NCI-H2107 (cell line): ENCODE measurements around the gene PRDX2.
A peak's percentile ranks its signal among the peaks of the same experiment; 100 is the strongest.
"Not testable (repeated sequence)": the region's sequence is repeated elsewhere in the genome, so short reads cannot be mapped to it uniquely, and the experiment has no call there.

ENCODE experiments used
- DNase-seq: peaks from one replicate; lab custom pipeline; 2025; lab: John Stamatoyannopoulos, UW

PRDX2 gene

DNA sequence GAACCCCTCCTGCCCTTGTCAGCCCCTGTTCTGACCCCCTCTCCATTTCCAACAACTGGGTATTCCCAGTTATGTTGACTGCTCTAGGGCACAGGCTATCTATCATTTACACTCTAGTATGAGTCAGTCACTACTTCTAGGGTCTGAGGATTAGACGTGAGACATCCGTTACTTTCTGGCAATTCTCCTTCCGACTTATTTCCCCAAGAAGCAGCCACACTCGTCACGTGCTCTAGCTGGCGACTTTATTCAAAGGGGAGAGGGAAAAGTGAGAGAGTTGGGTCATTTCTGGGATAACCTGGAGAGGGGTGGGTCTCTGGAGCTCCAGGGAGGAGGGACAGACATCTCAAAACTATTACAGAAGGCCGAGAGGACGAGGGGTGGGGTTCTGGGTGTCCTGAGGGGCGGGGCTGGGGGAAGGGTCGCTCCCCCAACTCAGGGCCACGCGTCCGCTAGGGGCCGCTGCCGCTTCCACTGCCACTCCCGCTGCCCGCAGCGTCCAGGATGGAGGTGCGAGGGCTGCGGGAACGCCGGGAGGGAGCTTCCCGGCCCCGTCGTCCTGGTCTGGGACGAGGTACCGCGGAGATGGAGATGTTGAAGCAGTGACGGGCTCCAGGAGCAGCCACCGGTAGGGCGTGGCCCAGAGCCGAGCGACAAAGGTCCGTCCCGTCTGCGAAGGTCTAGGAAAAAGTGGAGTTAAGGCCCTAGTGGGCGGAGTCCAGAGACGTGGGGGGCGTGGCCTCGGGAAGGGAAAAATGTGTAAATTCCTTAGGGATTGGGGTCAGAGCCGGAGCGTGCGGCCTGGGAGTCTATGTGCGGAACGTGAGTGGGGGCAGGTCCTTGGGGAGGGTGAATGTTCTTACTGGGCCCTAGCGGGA lies 23.9 kb upstream of the PRDX2 start:
- DNase-seq, result no peak

DNA sequence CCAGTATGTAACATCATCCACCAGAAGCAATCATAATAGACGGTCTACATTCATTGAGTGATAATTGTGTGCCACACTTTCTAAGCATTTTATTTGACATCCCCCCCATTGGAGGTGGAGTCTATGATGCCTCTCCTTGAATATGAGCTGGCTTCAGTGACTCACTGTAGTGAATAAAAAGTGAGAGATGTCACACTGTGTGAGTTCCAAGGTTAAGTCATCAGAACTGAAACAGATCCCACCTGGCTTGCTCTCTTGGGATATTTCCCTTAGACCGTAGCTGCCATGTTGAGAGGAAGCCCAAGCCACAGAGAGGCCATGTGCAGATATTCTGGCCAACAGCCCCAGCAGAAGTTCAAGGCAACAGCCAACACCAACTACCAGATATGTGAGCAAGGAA lies 20.2 kb upstream of the PRDX2 start:
- no peak for DNase-seq

DNA sequence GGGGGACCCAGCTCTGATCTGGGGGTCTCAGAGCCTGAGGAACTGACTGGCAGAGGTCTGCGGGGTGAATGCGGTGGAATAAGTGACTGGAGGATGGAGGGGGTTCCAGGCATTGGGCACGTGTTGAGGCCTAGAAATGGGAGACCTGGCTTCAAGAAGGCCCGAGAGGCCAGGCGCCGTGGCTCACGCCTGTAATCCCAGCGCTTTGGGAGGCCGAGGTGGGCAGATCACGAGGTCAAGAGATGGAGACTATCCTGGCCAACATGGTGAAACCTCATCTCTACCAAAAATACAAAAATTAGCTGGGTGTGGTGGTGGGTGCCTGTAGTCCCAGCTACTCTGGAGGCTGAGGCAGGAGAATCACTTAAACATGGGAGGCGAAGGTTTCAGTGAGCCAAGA lies 16.2 kb upstream of the PRDX2 start:
- DNase-seq, result not testable (repeated sequence)

DNA sequence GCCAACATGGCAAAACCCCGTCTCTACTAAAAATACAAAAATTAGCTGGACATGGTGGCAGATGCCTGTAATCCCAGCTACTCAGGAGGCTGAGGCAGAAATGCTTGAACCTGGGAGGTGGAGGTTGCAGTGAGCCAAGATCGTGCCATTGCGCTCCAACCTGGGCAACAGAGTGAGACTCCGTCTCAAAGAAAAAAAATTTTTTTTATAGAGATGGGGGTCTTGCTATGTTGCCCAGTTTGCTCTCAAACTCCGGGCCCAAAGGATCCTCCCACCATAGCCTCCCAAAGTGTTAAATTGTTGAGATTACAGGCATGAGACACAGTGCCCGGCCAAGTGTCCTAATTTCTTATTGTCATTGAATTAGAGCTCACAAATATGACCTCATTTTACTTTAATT lies 15.6 kb upstream of the PRDX2 start:
- not testable (repeated sequence) for DNase-seq

DNA sequence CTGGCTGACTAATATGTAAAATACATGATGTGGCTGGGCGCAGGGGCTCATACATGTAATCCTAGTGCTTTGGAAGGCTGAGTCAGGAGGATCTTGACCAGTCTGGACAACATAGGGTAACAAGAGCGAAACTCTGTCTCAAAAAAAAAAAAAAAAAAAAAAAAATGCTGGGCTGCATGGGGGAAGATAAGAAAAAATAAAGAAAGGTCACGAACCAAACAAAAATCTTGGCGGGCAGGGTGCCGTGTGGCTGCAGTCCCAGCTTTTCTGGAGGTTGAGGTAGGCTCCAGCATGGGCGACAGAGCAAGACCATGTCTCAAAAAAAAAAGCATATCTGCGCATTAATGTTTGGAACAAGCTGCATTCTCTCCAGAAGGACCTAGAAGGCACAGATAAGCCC lies 13.5 kb upstream of the PRDX2 start:
- no peak for DNase-seq

DNA sequence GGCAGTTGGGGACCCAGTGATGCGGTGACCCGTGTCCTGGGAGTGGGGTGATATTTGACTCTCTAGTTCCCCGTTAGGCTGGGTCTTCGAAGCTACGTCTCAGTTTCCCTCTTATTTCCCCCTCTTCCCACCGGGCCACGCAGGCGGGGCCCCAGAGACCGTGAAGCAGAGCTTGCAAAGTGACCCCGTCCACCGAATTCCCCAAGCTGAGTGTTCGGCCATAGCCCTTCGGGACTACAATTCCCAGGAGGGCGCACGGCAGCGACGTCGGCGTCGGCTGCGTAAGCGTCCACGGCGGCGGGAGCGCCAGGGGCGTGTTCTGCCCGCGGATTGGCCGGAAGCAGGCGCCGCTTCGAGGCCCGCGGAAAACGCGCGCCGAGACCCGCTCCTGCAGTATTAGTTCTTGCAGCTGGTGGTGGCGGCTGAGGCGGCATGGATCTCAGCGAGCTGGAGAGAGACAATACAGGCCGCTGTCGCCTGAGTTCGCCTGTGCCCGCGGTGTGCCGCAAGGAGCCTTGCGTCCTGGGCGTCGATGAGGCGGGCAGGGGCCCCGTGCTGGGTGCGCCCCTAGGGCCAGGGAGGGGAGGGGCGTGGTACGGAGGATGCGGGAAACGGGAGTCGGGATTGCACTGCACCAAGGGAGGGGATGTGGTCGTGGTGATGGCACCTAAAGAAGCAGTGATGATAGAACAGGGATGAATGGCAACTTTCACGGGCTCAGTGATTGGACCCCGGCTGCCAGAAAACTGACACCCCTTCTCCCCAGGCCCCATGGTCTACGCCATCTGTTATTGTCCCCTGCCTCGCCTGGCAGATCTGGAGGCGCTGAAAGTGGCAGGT lies 4.9 kb upstream of the PRDX2 start, which contains the start of gene RNASEH2A:
Gene RNASEH2A (plus strand): TSS at position 343 of the 840 bp plus-strand sequence. CDS start 90 bp downstream, at position 433.
- peak; percentile 84 for DNase-seq

DNA sequence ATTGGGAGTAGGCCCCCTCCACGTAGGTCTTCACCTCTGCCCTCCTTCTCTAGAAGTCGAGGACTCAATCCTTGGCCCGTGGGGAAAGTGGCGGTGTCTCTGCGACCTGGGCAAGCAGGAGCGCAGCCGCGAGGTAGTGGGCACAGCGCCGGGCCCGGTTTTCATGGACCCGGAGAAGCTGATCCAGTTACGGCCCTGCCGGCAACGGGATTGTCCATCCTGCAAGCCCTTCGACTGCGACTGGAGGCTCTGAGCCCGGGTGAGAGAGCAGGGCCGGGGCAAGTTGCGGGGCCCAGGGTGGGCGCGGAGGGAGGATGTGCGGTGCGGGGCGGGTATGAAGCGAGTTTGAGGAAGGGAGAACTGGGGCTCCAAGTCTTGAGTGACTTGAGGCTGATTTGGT lies 2.5 kb upstream of the PRDX2 start:
- DNase-seq, result no peak

DNA sequence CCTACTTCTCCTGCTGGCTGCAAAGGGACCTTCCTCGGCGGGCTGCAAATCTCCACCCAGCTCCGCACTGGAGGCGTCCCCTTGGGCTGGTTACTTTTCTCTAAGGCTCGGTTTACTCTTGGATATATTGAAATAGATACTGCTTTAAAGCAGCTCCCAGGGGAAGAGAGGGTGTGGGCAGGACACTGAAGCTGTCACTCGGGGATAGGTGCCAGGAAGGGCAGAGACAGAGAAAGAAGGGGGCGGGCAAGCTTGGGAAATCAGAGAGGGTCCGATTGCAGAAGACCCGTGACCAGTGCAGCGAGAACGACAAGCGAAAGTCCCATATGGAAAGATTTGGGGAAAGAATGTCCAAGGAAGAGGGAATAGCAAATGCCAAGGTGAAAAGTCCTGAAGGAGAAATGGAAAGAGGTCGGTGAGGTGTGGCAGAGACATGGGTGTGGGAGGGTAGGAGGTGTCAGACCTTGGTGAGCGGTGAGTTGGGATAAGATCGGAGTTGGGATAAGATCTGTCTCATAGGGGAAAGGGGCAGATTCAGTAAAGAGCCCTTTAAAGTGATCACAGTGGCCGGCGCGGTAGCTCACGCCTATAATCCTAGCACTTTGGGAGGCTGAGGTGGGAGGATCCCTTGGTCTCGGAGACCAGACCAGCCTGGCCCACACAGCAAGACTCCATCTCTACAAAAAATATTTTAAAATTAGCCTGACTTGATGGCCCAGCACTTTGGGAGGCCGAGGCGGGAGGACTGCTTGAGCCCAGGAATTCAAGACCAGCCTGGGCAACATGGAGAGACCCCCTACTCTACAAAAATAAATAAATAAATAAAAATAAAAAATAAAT lies 887 bp upstream of the PRDX2 start:
- DNase-seq, result no peak

DNA sequence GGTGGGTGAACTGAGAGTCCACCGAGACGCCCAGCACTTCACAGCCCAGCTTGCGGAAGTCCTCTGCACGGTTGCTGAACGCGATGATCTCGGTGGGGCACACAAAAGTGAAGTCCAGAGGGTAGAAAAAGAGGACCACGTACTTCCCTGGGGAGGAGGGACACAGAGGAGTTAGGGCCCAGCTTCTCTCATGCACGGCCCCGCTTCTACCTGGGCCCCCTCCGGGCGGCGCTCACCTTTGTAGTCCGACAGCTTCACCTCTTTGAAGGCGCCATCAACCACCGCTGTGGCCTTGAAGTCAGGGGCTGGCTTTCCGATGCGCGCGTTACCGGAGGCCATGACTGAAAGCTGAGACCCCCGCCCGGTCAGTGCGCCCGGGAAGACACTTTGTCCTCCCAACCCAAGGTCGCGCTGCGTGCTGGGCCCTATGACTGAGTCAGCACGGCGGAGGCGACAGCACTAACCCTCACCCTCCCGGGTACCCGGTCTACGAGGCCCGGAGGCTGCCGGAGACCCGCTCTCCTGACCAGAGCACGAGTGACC lies 606 bp downstream of the PRDX2 start:
- DNase-seq, result no peak

DNA sequence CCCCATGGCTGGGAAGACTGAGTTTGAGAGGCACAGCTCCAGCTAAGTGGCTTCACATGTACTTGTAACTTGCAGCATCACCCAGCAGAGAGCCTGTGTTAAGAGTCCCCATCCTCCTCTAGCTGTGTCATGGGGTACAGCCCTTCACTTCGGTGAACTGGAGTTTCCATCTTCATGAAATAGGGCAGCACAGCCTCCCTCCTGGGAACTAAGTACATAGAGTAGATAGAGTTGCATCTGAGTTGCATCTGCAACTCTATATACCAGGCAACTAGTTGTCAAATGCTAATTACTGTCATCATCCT lies 1.2 kb downstream of the PRDX2 start:
- no peak for DNase-seq

DNA sequence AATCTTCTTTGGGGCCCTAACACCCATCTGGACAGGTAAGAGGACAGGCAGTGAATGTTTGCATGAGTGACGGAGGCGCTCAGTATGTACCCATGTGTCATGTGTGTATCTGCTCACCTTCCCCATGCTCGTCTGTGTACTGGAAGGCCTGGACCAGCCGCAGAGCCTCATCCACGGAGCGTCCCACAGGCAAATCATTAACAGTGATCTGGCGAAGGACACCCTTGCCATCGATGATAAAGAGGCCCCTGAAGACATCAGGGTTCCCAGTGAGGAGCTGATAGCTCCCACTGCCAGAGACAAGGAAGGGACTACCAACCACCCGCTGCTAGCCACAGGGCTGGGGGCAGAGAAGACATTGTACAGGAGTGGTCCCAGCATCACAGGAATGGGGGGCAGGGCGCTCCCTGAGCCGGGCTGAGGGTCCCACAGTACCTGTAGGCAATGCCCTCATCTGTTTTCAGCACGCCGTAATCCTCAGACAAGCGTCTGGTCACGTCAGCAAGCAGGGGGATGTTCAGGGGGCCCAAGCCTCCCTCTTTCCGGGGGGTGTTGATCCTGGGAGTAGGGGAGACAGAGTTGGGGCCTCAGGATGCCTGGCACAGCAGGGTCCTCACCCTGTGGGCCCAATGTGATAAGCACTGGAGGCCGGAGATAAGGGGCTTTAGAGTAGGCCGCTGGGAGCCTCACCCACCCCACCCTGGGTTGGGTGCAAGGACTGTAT lies 1.7 kb downstream of the PRDX2 start:
- DNase-seq, result no peak

DNA sequence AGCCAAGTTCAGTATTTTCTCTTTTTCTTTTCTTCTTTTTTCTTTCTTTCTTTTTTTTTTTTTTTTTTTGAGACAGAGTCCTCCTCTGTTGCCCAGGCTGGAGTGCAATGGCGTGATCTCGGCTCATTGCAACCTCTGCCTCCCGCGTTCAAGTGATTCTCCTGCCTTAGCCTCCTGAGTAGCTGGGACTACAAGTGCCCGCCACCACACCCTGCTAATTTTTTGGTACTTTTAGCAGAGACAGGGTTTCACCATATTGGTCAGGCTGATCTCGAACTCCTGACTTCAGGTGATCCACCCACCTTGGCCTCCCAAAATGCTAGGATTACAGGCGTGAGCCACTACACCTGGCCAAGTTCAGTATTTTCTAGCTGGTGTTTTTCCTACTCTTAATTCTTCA lies 4.0 kb downstream of the PRDX2 start:
- DNase-seq, result not testable (repeated sequence)

DNA sequence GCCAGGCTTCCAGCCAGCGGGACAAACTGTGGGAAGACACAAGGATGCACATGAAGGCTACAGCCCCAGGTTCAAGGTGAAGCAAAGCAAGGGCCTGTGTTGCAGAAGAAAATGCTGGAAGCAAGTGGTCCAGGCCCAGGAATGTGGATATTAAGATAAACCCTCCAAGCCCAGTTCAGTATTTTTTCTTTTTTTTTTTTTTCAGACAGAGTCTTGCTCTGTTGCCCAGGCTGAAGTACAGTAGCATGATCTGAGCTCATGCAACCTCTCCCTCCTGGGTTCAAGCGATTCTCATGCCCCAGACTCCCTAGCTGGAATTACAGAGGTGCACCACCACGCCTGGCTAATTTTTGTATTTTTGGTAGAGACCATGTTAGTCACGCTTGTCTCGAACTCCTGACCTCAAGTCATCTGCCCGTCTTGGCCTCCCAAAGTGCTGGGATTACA lies 4.4 kb downstream of the PRDX2 start:
- DNase-seq, result no peak

DNA sequence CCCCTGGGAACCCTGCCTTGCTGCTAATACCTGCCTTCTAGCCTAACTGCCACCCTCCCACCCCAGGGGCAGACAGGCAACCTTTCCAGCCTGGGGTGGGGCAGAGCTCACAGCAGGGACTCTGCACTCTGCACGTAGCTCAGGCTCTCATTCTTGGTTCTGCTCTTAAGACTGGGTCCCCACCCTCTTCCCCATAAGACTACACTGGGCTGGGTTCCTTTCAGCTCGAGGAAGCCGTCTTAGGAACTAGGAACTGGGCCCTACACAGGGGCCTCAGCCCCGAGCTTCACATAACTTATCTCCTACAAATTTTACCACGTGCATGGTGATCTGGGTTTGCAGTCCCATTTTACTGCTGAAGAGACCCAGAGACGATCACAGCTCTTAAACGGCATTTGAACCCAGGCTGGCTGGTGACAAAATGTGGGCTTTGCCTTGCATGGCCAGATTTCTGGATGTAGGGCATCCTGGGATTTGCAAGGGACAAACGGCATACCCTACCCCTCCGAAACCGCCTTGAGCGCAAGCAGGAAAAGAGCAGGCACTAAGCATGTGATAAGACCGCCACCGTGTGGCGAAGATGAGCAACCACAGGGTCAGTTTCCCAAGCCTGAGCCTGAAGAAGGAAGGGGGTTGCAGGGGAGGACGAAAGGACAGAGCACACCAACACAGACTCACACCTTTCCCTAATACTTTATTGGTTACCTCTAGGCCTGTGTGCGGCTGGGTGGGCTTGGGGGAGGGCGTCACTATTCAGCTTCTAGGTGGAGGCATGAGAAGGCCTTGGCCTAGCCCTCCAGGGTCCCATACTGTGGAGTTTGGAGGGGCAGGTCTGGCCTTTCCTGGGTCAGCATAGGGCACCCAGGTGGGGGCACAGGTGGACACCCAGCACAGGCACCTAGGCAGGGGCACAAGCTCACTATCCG lies 5.2 kb downstream of the PRDX2 start:
- peak; percentile 64 for DNase-seq

DNA sequence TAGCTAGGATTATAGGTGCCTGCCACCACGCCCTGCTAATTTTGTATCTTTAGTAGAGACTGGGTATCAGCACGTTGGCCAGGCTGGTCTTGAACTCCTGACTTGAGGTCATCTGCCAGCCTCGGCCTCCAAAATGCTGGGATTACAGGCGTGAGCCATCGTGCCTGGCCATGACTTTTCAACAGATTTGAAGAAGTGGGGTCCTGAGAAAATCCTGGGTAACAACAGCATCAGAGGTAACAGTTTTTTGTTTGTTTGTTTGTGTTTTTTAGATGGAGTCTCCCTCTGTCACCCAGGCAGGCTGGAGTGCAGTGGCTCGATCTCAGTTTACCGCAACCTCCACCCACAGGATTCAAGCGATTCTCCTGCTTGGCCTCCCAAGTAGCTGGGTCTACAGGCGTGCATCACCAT lies 6.6 kb downstream of the PRDX2 start:
- no peak for DNase-seq

DNA sequence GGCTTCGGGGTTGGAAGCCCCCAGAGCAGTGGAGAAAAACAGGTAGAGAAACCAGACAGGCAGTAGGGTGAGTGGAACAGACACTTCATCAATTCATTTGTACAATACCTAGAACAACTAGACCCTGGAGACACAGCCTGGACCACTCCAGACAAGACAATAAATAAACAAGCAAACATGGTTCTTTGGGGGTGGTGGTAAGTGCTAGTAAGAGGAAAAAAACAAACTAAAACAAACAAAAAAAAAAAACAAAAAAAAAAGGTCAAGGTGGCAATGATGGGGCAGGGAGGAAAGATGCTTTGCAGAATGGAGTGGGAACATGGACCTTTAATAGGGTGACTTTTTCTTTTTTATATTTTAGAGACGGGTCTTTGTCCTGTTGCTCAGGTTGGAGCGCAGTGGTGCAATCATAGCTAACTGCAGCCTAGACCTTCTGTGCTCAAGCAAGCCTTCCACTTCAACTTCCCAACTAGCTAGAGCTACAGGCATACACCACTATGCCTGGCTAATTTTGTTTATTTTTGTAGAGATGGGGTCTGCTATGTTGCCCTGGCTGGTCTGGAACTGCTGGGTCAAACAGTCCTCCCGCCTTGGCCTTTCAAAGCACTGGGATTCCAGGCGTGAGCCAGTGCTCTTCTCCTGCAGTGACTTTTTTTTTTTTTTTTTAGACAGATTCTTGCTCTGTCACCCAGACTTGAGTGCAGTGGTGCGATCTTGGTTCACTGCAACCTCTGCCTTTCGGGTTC lies 7.2 kb downstream of the PRDX2 start:
- DNase-seq, result no peak

DNA sequence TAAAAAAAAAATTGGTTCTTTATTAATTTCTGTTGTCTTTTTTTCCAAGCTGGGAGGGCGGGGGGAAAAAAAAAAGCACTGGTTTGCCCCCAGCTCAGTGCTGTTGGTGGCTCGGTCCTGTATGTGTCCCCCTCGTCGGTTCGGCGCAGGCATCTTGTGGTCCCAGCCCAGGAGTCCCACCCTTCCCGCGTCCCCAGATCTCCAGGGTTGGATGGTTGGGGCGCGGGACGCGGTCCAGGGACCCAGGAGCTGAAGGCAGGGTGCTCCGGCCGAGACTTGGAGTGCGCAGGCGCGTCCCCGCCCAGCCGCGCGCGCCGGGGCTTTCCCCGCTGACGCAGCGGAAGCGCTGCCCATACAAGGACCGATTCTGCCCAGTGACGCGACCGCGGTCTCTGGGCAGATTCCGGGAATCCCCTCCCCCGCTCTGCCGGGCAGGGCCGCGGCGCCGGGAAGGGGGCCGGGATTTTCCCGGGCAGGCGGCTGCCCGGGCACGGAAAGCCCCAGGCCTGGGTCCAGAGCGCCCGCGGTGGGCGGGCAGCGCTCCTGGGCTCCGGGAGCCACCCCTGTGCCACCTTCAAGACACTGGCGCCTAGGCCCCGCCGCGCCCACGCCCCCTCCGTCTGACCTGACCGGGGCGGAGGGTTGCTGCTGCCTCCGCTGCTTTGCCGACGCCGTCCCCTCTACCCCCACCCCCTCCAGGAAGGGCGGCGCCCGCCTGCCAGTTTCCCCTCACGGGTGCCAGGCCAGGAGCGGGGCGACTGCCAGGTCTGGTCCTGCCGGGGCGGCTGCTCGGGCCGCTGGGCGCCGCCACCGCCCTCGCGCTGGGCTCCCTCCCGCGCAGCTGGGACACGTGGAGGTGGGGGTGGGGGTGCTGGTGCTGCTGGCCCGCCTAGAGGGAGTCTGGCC lies 8.1 kb downstream of the PRDX2 start:
- peak; percentile 79 for DNase-seq

DNA sequence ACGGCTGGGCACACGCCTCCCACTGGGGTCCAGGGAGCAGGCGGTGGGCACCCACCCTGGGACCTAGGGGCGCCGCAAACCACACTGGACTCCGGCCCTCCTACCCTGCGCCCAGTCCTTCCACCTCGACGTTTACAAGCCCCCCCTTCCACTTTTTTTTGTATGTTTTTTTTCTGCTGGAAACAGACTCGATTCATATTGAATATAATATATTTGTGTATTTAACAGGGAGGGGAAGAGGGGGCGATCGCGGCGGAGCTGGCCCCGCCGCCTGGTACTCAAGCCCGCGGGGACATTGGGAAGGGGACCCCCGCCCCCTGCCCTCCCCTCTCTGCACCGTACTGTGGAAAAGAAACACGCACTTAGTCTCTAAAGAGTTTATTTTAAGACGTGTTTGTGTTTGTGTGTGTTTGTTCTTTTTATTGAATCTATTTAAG lies 8.7 kb downstream of the PRDX2 start:
- DNase-seq, result no peak
